ENCODE data around the gene PITPNC1.

DNA sequence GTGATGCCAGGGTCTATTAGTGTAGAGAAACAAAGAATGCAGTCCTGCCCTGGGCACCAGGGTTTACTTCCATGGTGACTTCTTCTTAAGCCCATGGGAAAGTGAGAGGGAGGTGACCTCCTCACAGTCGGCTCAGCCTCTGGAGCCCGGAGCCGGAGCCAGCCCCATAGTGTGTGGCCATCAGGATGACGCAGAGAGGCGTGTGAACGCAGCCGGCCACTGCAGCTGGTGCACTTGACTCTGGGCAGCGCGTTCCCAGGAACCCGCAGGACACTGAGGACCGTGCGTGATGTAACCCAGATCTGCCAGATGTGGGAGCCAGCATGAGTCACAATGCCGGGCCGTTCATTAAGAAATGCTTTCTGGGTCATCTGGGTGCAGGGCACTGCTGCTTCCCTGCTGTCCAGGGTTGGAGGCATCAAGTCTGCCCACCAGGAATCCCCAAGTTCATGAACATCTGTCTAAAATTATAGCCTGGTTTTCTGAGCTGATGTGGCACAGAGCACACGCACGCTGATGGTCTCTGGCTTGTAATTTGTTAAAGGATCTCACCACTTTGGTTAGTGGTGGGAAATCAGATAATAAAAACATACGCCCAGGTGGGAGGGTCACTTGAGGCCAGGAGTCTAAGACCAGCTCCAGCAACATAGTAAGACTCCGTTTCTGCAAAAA is 114.1 kb downstream of the PITPNC1 start:
- TF ChIP-seq, protein P1, sequence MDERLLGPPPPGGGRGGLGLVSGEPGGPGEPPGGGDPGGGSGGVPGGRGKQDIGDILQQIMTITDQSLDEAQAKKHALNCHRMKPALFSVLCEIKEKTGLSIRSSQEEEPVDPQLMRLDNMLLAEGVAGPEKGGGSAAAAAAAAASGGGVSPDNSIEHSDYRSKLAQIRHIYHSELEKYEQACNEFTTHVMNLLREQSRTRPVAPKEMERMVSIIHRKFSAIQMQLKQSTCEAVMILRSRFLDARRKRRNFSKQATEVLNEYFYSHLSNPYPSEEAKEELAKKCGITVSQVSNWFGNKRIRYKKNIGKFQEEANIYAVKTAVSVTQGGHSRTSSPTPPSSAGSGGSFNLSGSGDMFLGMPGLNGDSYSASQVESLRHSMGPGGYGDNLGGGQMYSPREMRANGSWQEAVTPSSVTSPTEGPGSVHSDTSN (CRISPR knock-in tag; IDR thresholded peaks at IDR 0.05): no peak
- TF ChIP-seq ZNF749 (CRISPR knock-in tag; IDR thresholded peaks at IDR 0.05; ENCODE audit: borderline replicate concordance): no peak
